Stimulated activated CD4-positive, alpha-beta T cell treated with anti-CD3 and anti-CD28 coated beads, Interleukin-2, amount 100 ng/mL, for 4 hours (primary cell): Measurements from ENCODE around the gene OR4D2.

Source experiments
- DNase-seq: peaks from one replicate; pipeline ENCODE4 v3.0.0-alpha.2; 2020; ENCODE audit warnings: low read depth

Gene OR4D2

GRCh38 chr17:58210922-58211321, 44.1 kb downstream of the OR4D2 start:
- no peak for DNase-seq

- DNase-seq: no peak
These were observed 48.9 kb downstream of the OR4D2 start for GRCh38 chr17:58215685-58216084.

DNA sequence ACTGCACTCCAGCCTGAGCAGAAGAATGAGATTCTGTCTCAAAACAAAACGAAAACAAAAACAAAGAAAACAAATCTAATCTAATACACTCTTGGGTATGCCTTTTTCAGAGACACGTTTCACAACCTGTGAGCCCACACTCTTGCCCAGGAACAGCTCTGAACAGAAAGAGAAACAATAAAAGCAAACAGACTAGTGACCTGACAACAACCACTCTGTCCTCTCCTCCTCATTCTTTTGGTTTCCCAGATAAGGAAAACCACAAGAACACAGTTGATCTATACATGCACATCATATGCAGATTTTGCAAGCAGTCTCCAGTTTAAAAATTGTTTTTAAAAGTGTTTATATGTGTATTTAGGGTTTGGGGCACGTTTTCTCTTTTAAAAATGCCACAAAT, 51.0 kb downstream of the OR4D2 start:
- no peak for DNase-seq

DNA sequence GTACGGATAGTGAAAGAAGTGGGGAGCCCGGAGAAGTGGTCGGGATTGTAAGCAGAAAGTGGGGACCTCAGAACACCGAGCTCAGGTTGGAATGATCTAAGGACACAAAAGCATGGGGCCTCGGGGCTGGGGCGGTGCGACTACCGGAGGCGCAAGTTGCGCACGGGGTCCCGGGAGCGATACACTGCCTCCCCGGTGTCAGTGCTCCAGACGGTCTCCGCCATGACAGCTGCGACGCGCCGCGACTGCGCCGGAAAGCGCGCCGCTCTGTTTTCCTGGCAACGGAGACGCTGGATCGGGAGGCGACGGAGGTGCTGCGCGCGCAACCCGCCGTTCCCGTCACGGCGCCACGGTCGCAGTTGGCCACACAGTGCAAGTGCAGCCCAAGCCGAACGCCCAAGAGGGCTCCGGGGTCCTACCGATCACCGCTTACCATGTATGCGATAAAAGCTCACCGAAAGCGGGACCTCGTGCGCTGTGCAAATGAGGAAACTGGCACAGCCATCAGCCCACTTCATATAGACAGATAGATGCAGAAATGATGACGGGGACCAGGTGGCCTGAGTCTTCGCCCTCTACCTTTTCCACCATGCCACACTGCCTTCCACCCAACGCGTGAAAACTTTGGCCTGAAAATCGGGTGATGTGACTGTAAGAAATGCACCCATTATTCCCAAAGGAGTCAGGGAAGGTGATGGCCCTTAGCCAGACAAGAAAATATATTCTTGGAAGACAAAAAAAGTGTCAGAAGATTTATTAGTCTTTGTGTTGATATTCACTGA, 52.4 kb downstream of the OR4D2 start, which contains the start of gene MKS1:
TSS of gene MKS1 (minus strand) at position 249 of the 782 bp plus-strand sequence. CDS start at position 224, 25 bp downstream.
- peak; percentile 87 for DNase-seq

- no peak for DNase-seq
These were observed 53.0 kb downstream of the OR4D2 start for GRCh38 chr17:58219789-58220183.
